Measurements from ENCODE around the gene RTN4R.

DNA sequence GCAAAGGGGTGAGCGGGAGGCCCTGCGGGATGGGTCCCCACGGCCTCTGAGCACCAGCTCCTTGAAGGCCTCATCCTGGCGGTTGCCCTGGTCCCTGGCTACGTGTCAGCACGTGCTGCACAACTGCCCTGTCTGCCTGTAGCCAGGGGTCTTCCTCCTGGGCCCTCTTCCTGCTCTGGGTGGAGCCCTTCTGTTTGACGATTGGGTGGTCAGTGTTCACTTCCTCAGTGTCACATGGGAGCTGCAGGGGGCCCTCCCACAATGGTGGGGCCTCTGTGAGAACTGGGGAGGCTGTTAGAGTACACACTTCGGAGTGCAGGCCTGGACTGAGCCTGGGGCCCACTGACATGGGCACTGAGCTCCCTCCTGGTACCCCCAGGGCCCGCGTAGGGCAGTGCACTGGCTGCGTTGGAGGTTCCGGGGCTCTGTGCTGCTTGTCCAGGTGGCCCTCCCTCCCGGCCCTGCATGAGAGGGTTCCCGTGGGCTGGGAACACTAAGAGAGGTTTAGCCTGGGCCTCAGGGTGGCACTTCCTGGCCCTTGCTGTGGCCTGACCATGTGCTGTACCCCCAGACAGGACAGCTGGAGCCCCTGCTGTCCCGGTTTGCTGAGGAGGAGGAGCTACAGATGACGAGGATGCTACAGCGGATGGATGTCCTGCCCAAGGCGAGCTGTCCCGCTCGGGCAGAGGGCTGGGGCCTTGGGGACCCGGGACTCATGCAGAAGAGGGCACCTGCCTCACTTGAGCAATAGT lies 38.0 kb upstream of the RTN4R start:
- TF ChIP-seq, protein P1, sequence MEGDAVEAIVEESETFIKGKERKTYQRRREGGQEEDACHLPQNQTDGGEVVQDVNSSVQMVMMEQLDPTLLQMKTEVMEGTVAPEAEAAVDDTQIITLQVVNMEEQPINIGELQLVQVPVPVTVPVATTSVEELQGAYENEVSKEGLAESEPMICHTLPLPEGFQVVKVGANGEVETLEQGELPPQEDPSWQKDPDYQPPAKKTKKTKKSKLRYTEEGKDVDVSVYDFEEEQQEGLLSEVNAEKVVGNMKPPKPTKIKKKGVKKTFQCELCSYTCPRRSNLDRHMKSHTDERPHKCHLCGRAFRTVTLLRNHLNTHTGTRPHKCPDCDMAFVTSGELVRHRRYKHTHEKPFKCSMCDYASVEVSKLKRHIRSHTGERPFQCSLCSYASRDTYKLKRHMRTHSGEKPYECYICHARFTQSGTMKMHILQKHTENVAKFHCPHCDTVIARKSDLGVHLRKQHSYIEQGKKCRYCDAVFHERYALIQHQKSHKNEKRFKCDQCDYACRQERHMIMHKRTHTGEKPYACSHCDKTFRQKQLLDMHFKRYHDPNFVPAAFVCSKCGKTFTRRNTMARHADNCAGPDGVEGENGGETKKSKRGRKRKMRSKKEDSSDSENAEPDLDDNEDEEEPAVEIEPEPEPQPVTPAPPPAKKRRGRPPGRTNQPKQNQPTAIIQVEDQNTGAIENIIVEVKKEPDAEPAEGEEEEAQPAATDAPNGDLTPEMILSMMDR (conservative IDR thresholded peaks at IDR 0.05; ENCODE audit: low read depth, low read length) = no peak
- TF ChIP-seq EZH2 (IDR thresholded peaks at IDR 0.05; ENCODE audit: borderline replicate concordance, low read depth, low read length, poor library complexity, severe bottlenecking) = no peak

Measured in A673 (cell line).